Measurements from ENCODE around the gene HHIPL1.

GRCh38 chr14:99595524-99595923 lies 49.4 kb upstream of the HHIPL1 start:
- TF ChIP-seq CTCF (conservative IDR thresholded peaks at IDR 0.05; ENCODE audit: low read depth, low read length) (no peak), EZH2 (IDR thresholded peaks at IDR 0.05; ENCODE audit: borderline replicate concordance, low read depth, low read length, poor library complexity, severe bottlenecking) (no peak)

Measured in A673 (cell line).